H9 (cell line): Measurements from ENCODE around the gene DIAPH3. TPM values are rescaled to one million over a fixed set of nuclear protein-coding genes. Genes with fewer than 3 reads are reported as not detected.

Experiments
- DNase-seq: peaks from one replicate; pipeline ENCODE4 v3.0.0-alpha.2; 2017
- H2AFZ ChIP-seq: one replicate; pipeline ENCODE4 v1.6.1; 2013; ENCODE audit warnings: mild to moderate bottlenecking, low read length, control low read depth, moderate library complexity
- H2AK5ac ChIP-seq: 2 replicates; pipeline ENCODE4 v1.6.1; 2013; ENCODE audit warnings: low read length, control low read depth, mixed read lengths; ENCODE audit not compliant: insufficient read length
- H2BK120ac ChIP-seq: one replicate; pipeline ENCODE4 v1.6.1; 2013; ENCODE audit warnings: low read depth, mild to moderate bottlenecking, low read length, control low read depth, inconsistent platforms; ENCODE audit not compliant: poor library complexity, severe bottlenecking
- H2BK12ac ChIP-seq: 2 replicates; pipeline ENCODE4 v1.6.1; 2013; ENCODE audit warnings: low read length, control low read depth, mixed read lengths, low read depth; ENCODE audit not compliant: insufficient read length
- H2BK15ac ChIP-seq: 2 replicates; pipeline ENCODE4 v1.6.1; 2013; ENCODE audit warnings: low read depth, low read length, control low read depth
- H2BK20ac ChIP-seq: one replicate; pipeline ENCODE4 v1.6.1; 2013; ENCODE audit warnings: low read depth, mild to moderate bottlenecking, low read length, control low read depth, inconsistent platforms; ENCODE audit not compliant: poor library complexity, severe bottlenecking
- H2BK5ac ChIP-seq: 2 replicates; pipeline ENCODE4 v1.6.1; 2013; ENCODE audit warnings: low read length, control low read depth, mixed read lengths; ENCODE audit not compliant: insufficient read length
- H3K14ac ChIP-seq: 2 replicates; pipeline ENCODE4 v1.6.1; 2013; ENCODE audit warnings: low read length, control low read depth; ENCODE audit not compliant: insufficient read depth
- H3K18ac ChIP-seq: 2 replicates; pipeline ENCODE4 v1.6.1; 2013; ENCODE audit warnings: low read depth, mild to moderate bottlenecking, mixed read lengths, low read length, control low read depth; ENCODE audit not compliant: insufficient read length
- H3K23ac ChIP-seq: 2 replicates; pipeline ENCODE4 v1.6.1; 2013; ENCODE audit warnings: low read length, control low read depth, mixed read lengths, low read depth; ENCODE audit not compliant: insufficient read length
- H3K23me2 ChIP-seq: 2 replicates; pipeline ENCODE4 v1.6.1; 2013; ENCODE audit warnings: low read depth, mild to moderate bottlenecking, mixed read lengths, low read length, control low read depth; ENCODE audit not compliant: insufficient read length, poor library complexity, severe bottlenecking
- H3K27ac ChIP-seq: 2 replicates; pipeline ENCODE4 v1.5.1; 2013; ENCODE audit warnings: low read length, control low read depth, mixed read lengths, low read depth; ENCODE audit not compliant: insufficient read length
- H3K27me3 ChIP-seq: 2 replicates; pipeline ENCODE4 v1.6.1; 2013; ENCODE audit warnings: low read length, control low read depth, inconsistent platforms; ENCODE audit not compliant: insufficient read depth
- H3K4ac ChIP-seq: 2 replicates; pipeline ENCODE4 v1.6.1; 2013; ENCODE audit warnings: low read depth, mild to moderate bottlenecking, control low read depth, inconsistent platforms, low read length, moderate library complexity
- H3K4me1 ChIP-seq: 2 replicates; pipeline ENCODE4 v1.6.1; 2013; ENCODE audit warnings: low read length, control low read depth, inconsistent platforms; ENCODE audit not compliant: insufficient read depth
- H3K4me2 ChIP-seq: 2 replicates; pipeline ENCODE4 v1.6.1; 2013; ENCODE audit warnings: low read length, control low read depth, mixed read lengths; ENCODE audit not compliant: insufficient read length, insufficient read depth
- H3K56ac ChIP-seq: 2 replicates; pipeline ENCODE4 v1.6.1; 2013; ENCODE audit warnings: low read depth, mild to moderate bottlenecking, mixed read lengths, low read length, control low read depth; ENCODE audit not compliant: insufficient read length
- H3K79me1 ChIP-seq: 2 replicates; pipeline ENCODE4 v1.6.1; 2013; ENCODE audit warnings: low read depth, mild to moderate bottlenecking, moderate library complexity, low read length, control low read depth, inconsistent platforms; ENCODE audit not compliant: insufficient read depth, poor library complexity, severe bottlenecking
- H3K79me2 ChIP-seq: 2 replicates; pipeline ENCODE4 v1.6.1; 2013; ENCODE audit warnings: low read length, control low read depth, inconsistent platforms; ENCODE audit not compliant: insufficient read depth
- H3K9ac ChIP-seq: 2 replicates; pipeline ENCODE4 v1.6.1; 2013; ENCODE audit warnings: low read length, control low read depth, mixed read lengths; ENCODE audit not compliant: insufficient read length; ENCODE audit errors: extremely low read depth
- H3K9me3 ChIP-seq: one replicate; pipeline ENCODE4 v1.6.1; 2013; ENCODE audit warnings: low read depth, low read length, inconsistent platforms; ENCODE audit not compliant: control insufficient read depth
- H3T11ph ChIP-seq: one replicate; pipeline ENCODE4 v1.6.1; 2013; ENCODE audit warnings: mild to moderate bottlenecking, low read length, control low read depth, inconsistent platforms
- H4K20me1 ChIP-seq: one replicate; pipeline ENCODE4 v1.6.1; 2013; ENCODE audit not compliant: control insufficient read depth, insufficient read length, insufficient read depth
- H4K5ac ChIP-seq: 2 replicates; pipeline ENCODE4 v1.6.1; 2013; ENCODE audit warnings: low read depth, mild to moderate bottlenecking, mixed read lengths, low read length, control low read depth; ENCODE audit not compliant: insufficient read length
- H4K8ac ChIP-seq: replicated peaks from 2 replicates; pipeline ENCODE4 v1.6.1; 2013; ENCODE audit warnings: low read length, control low read depth, mixed read lengths, low read depth; ENCODE audit not compliant: insufficient read length
- H4K91ac ChIP-seq: 2 replicates; pipeline ENCODE4 v1.6.1; 2013; ENCODE audit warnings: low read depth, mild to moderate bottlenecking, moderate library complexity, mixed read lengths, low read length, control low read depth; ENCODE audit not compliant: insufficient read length
- H3K27ac Mint-ChIP-seq, 3 experiments: 2 replicates in 2 of 3; 3 replicates in 1 of 3; pipeline ENCODE4 v1.8.0; 2020 to 2021; ENCODE audit warnings: mixed read lengths in 3 of 3, mild to moderate bottlenecking in 1 of 3, moderate library complexity in 1 of 3
- H3K27me3 Mint-ChIP-seq: 2 replicates; pipeline ENCODE4 v1.8.0; 2021; ENCODE audit warnings: low read depth, mild to moderate bottlenecking, moderate library complexity, mixed read lengths
- H3K36me3 Mint-ChIP-seq, 3 experiments: 2 replicates in 2 of 3; 3 replicates in 1 of 3; pipeline ENCODE4 v1.8.0; 2020 to 2021; ENCODE audit warnings: low read depth in 3 of 3, mixed read lengths in 3 of 3; ENCODE audit not compliant: insufficient read depth in 1 of 3
- H3K4me1 Mint-ChIP-seq, 2 experiments: 2 replicates each; pipeline ENCODE4 v1.8.0; 2020; ENCODE audit warnings: mixed read lengths in 2 of 2
- H3K4me3 Mint-ChIP-seq, 2 experiments: 2 replicates in 1 of 2; 3 replicates in 1 of 2; pipeline ENCODE4 v1.8.0; 2020 to 2021; ENCODE audit warnings: mild to moderate bottlenecking in 2 of 2, mixed read lengths in 2 of 2, moderate library complexity in 1 of 2
- H3K9me3 Mint-ChIP-seq, 2 experiments: 2 replicates in 1 of 2; 3 replicates in 1 of 2; pipeline ENCODE4 v1.8.0; 2020; ENCODE audit warnings: mild to moderate bottlenecking in 2 of 2, mixed read lengths in 2 of 2, moderate library complexity in 1 of 2
- WGBS: extraction: QIAGEN DNeasy Blood & Tissue Kit; methylation state at CpG from one replicate; pipeline ENCODE4 v1.1.7; 2013; ENCODE audit warnings: missing lambda C conversion rate, low lambda C conversion rate, mixed read lengths; ENCODE audit not compliant: insufficient read length; ENCODE audit errors: extremely low coverage; 5-methylcytosine and 5-hydroxymethylcytosine counted together
- total RNA-seq: library from RNA; stranded (reverse); gene quantifications from 2 replicates; pipeline ENCODE4 v1.2.1, GENCODE V29; 2021
- TF ChIP-seq, protein P1 (sequence below): fragments of 200-600 bp; sonication (generic); conservative IDR thresholded peaks from 3 replicates; pipeline ENCODE4 v1.8.0; 2021; ENCODE audit warnings: antibody characterized with exemption, mild to moderate bottlenecking

The DIAPH3 gene
- total RNA-seq, 1 experiment from 2014 or later = 23.1 TPM

DNA sequence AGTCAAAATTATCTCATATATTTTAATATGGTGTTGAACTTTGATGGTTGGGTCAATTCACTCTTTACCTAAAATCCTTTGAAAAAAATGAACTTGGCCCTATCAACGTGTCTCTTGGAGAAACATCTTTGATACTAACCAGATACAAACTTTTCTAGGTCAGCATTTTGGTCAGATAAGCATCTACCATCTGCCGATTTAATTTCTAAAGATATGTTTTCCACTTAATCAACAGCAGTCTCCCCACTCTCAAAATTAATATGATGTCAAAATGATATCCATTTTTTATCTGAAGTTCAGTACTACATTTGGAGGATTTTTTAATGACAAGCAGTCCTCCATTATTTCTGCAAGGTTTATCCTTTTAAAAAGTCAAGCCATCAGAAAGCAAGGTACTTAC, 288.8 kb downstream of the DIAPH3 start:
- H4K20me1 ChIP-seq = no peaks in the 10 kb centered on the region
- no peak overlapping the region for H4K91ac ChIP-seq
- H3K14ac ChIP-seq = no peak overlapping the region
- Mint-ChIP-seq H3K36me3 (peaks cover 0 to 3% (median 3%) of the 10 kb centered on the region in 3 experiments; a peak in 3 of 7 replicates), H3K27ac (no peak overlapping the region), H3K27me3 (no peaks in the 10 kb centered on the region), H3K4me1 (peaks cover 11 to 16% of the 10 kb centered on the region in 2 experiments), H3K4me3 (no peak overlapping the region), H3K9me3 (no peaks in the 10 kb centered on the region)
- H3K4me2 ChIP-seq = no peak overlapping the region
- no peak overlapping the region for H2BK5ac ChIP-seq
- WGBS = no CpG with 5 or more reads among the region's 2 CpGs
- H2BK12ac ChIP-seq = no peak overlapping the region
- H2AFZ ChIP-seq = no peak overlapping the region
- H3K9me3 ChIP-seq = no peaks in the 10 kb centered on the region
- H2BK120ac ChIP-seq = no peak overlapping the region
- no peak overlapping the region for H3K9ac ChIP-seq
- H2AK5ac ChIP-seq = no peak overlapping the region
- H3K4ac ChIP-seq = no peak overlapping the region
- no peaks in the 10 kb centered on the region for H3K23me2 ChIP-seq
- no peak for DNase-seq
- H4K5ac ChIP-seq = no peak overlapping the region
- H4K8ac ChIP-seq = no peak overlapping the region
- no peak overlapping the region for H3K56ac ChIP-seq
- H3T11ph ChIP-seq = no peak overlapping the region
- no peak overlapping the region for H2BK20ac ChIP-seq
- no peak overlapping the region for H3K23ac ChIP-seq
- no peaks in the 10 kb centered on the region for H3K79me1 ChIP-seq
- H3K18ac ChIP-seq = no peak overlapping the region
- no peaks in the 10 kb centered on the region; the same call in 1 of the 2 replicates for H3K4me1 ChIP-seq
- TF ChIP-seq, protein P1, sequence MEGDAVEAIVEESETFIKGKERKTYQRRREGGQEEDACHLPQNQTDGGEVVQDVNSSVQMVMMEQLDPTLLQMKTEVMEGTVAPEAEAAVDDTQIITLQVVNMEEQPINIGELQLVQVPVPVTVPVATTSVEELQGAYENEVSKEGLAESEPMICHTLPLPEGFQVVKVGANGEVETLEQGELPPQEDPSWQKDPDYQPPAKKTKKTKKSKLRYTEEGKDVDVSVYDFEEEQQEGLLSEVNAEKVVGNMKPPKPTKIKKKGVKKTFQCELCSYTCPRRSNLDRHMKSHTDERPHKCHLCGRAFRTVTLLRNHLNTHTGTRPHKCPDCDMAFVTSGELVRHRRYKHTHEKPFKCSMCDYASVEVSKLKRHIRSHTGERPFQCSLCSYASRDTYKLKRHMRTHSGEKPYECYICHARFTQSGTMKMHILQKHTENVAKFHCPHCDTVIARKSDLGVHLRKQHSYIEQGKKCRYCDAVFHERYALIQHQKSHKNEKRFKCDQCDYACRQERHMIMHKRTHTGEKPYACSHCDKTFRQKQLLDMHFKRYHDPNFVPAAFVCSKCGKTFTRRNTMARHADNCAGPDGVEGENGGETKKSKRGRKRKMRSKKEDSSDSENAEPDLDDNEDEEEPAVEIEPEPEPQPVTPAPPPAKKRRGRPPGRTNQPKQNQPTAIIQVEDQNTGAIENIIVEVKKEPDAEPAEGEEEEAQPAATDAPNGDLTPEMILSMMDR = no peak
- H3K79me2 ChIP-seq = no peaks in the 10 kb centered on the region
- no peaks in the 10 kb centered on the region for H3K27me3 ChIP-seq
- H3K27ac ChIP-seq = no peak overlapping the region
- no peak overlapping the region for H2BK15ac ChIP-seq
